ENCODE results near the gene ADPRHL1.

The ADPRHL1 gene

GRCh38 chr13:113442985-113443362, 10.3 kb downstream of the ADPRHL1 start:
- TF ChIP-seq CREB1 (IDR thresholded peaks at IDR 0.05; ENCODE audit: low read depth) (no peak), EGR1 (IDR thresholded peaks at IDR 0.05) (no peak), EP300 (IDR thresholded peaks at IDR 0.05; ENCODE audit: borderline replicate concordance) (no peak), MAX (IDR thresholded peaks at IDR 0.05) (no peak), RAD21 (IDR thresholded peaks at IDR 0.05; ENCODE audit: low read depth) (no peak), TAF1 (IDR thresholded peaks at IDR 0.05; ENCODE audit: low read depth) (no peak), NFIC (IDR thresholded peaks at IDR 0.05) (no peak), FOXM1 (IDR thresholded peaks at IDR 0.05; ENCODE audit: borderline replicate concordance, low read depth) (no peak), TEAD4 (IDR thresholded peaks at IDR 0.05) (no peak), USF1 (IDR thresholded peaks at IDR 0.05) (no peak), YY1 (IDR thresholded peaks at IDR 0.05; ENCODE audit: low read depth) (no peak), TCF12 (IDR thresholded peaks at IDR 0.05; ENCODE audit: low read depth) (no peak), CEBPB (IDR thresholded peaks at IDR 0.05) (no peak)

- TF ChIP-seq EGR1 (IDR thresholded peaks at IDR 0.05) (no peak), CREB1 (IDR thresholded peaks at IDR 0.05; ENCODE audit: low read depth) (no peak), RAD21 (IDR thresholded peaks at IDR 0.05; ENCODE audit: low read depth) (no peak), CEBPB (IDR thresholded peaks at IDR 0.05) (no peak), FOXM1 (IDR thresholded peaks at IDR 0.05; ENCODE audit: borderline replicate concordance, low read depth) (no peak), TAF1 (IDR thresholded peaks at IDR 0.05; ENCODE audit: low read depth) (no peak), TCF12 (IDR thresholded peaks at IDR 0.05; ENCODE audit: low read depth) (no peak), MAX (IDR thresholded peaks at IDR 0.05) (no peak), EP300 (IDR thresholded peaks at IDR 0.05; ENCODE audit: borderline replicate concordance) (no peak), REST (IDR thresholded peaks at IDR 0.05; ENCODE audit: low read depth) (no peak), TEAD4 (IDR thresholded peaks at IDR 0.05) (no peak), NFIC (IDR thresholded peaks at IDR 0.05) (no peak), YY1 (IDR thresholded peaks at IDR 0.05; ENCODE audit: low read depth) (no peak)
Observed at GRCh38 chr13:113442354-113442984, 10.8 kb downstream of the ADPRHL1 start.

- TF ChIP-seq FOXM1 (IDR thresholded peaks at IDR 0.05; ENCODE audit: borderline replicate concordance, low read depth) (no peak), YY1 (IDR thresholded peaks at IDR 0.05; ENCODE audit: low read depth) (no peak), TEAD4 (IDR thresholded peaks at IDR 0.05) (no peak), CEBPB (IDR thresholded peaks at IDR 0.05) (no peak), EGR1 (IDR thresholded peaks at IDR 0.05) (no peak), MAX (IDR thresholded peaks at IDR 0.05) (no peak), CREB1 (IDR thresholded peaks at IDR 0.05; ENCODE audit: low read depth) (no peak), NFIC (IDR thresholded peaks at IDR 0.05) (no peak), ZBTB7A (IDR thresholded peaks at IDR 0.05; ENCODE audit: low read depth) (no peak)
Observed at GRCh38 chr13:113441661-113442060, 11.6 kb downstream of the ADPRHL1 start.

- TF ChIP-seq REST (IDR thresholded peaks at IDR 0.05; ENCODE audit: low read depth), result no peak
- TF ChIP-seq MAX (IDR thresholded peaks at IDR 0.05), result no peak
- TF ChIP-seq EGR1 (IDR thresholded peaks at IDR 0.05), result no peak
- TF ChIP-seq YY1 (IDR thresholded peaks at IDR 0.05; ENCODE audit: low read depth), result no peak
- TF ChIP-seq NFIC (IDR thresholded peaks at IDR 0.05), result no peak
- TF ChIP-seq ZBTB7A (IDR thresholded peaks at IDR 0.05; ENCODE audit: low read depth), result no peak
Observed at GRCh38 chr13:113437408-113438010, 15.8 kb downstream of the ADPRHL1 start.

- TF ChIP-seq REST (IDR thresholded peaks at IDR 0.05; ENCODE audit: low read depth), result no peak
- TF ChIP-seq EGR1 (IDR thresholded peaks at IDR 0.05), result no peak
Observed at GRCh38 chr13:113433391-113433916, 19.8 kb downstream of the ADPRHL1 start.
